K562 (cell line): Measurements from ENCODE around the gene LAG3. TPM values are rescaled to one million over a fixed set of nuclear protein-coding genes. Genes with fewer than 3 reads are reported as not detected.
A peak's percentile ranks its signal among the peaks of the same experiment; 100 is the strongest.

Source experiments
- ARID2 ChIP-seq: fragments of 450-650 bp; IDR thresholded peaks from 2 replicates; pipeline ENCODE4 v1.6.1; 2017; ENCODE audit warnings: antibody characterized with exemption, mild to moderate bottlenecking
- CTCF ChIP-seq, 3 experiments: IDR thresholded peaks in 2 of 3; conservative IDR thresholded peaks in 1 of 3; 2 replicates each; pipeline ENCODE4 v1.5.1; 2011 to 2012; ENCODE audit warnings: low read length in 3 of 3, mild to moderate bottlenecking in 3 of 3, control low read depth in 2 of 3, improper control_type of control experiment in 1 of 3, inconsistent platforms in 1 of 3, low read depth in 1 of 3, mixed read lengths in 1 of 3, moderate library complexity in 1 of 3; ENCODE audit not compliant: insufficient read depth in 2 of 3
- NR2C1 ChIP-seq, 2 experiments: fragments of 450-650 bp; IDR thresholded peaks; 2 replicates each; pipeline ENCODE4 v1.6.1; 2017; ENCODE audit warnings: mild to moderate bottlenecking in 2 of 2, antibody characterized with exemption in 1 of 2, inconsistent platforms in 1 of 2, missing compliant biosample characterization in 1 of 2, missing genetic modification characterization in 1 of 2
- NR2C2 ChIP-seq, 2 experiments: fragments of 200-800 bp in 1 of 2; sonication (Bioruptor generic) in 1 of 2; sonication (generic) in 1 of 2; formaldehyde crosslinking in 1 of 2; IDR thresholded peaks; 2 replicates each; pipeline versions ENCODE4 v1.6.1 to v1.8.0; 2016 to 2022; ENCODE audit warnings: mild to moderate bottlenecking in 1 of 2, missing compliant biosample characterization in 1 of 2, missing genetic modification characterization in 1 of 2, missing genetic modification reagents in 1 of 2
- RB1 ChIP-seq: fragments of 450-650 bp; IDR thresholded peaks from 2 replicates; pipeline ENCODE4 v1.6.1; 2017; ENCODE audit warnings: low read depth, mild to moderate bottlenecking
- REST ChIP-seq, 2 experiments: fragments of 450-650 bp; formaldehyde crosslinking in 1 of 2; IDR thresholded peaks; 2 replicates each; pipeline versions ENCODE4 v1.4.0 to v1.6.1; 2014 to 2020; ENCODE audit warnings: mild to moderate bottlenecking in 2 of 2, borderline replicate concordance in 1 of 2, low read depth in 1 of 2
- ZNF3 ChIP-seq: fragments of 250-450 bp; sonication (Bioruptor Pico); IDR thresholded peaks from 2 replicates; pipeline ENCODE4 v1.5.0; 2021; ENCODE audit warnings: mild to moderate bottlenecking, moderate library complexity
- ZNF592 ChIP-seq: fragments of 450-650 bp; IDR thresholded peaks from 2 replicates; pipeline ENCODE4 v1.6.1; 2017; ENCODE audit warnings: antibody characterized with exemption, mild to moderate bottlenecking
- ZNF696 ChIP-seq: fragments of 250-450 bp; sonication (Bioruptor Pico); conservative IDR thresholded peaks from 2 replicates; pipeline ENCODE4 v1.4.0; 2020; ENCODE audit warnings: mild to moderate bottlenecking, moderate library complexity
- polyA plus RNA-seq, 8 experiments: library from polyadenylated mRNA; depleted of rRNA in 4 of 8; stranded (reverse) in 5 of 8; unstranded in 3 of 8; fragments of >200 nt; fragmentation: Nextera tagmentation in 2 of 8; fragmentation: Illumina TruSeq in 1 of 8; extraction: Ambion mirVana in 2 of 8; extraction: Trizol in 1 of 8; gene quantifications; 2 replicates each; pipeline versions ENCODE4 v1.2.1 to v1.2.3, GENCODE V29; 2011 to 2014; ENCODE audit warnings: inconsistent platforms in 1 of 8, missing spikeins in 1 of 8
- total RNA-seq, 7 experiments: library from RNA; depleted of rRNA in 6 of 7; stranded (reverse); fragments of >200 nt in 6 of 7; fragmentation: Illumina TruSeq in 2 of 7; extraction: Trizol in 2 of 7; gene quantifications; 2 replicates each; pipeline versions ENCODE4 v1.2.1 to v1.2.3, GENCODE V29; 2011 to 2021; ENCODE audit warnings: low replicate concordance in 1 of 7

The LAG3 gene
- total and polyA plus RNA-seq, 9 of the 15 experiments (the other 6 are each of a cell fraction or from before 2014, with no cell fraction given), result 0.07 to 0.66 (median 0.09) TPM; not detected in 1

GRCh38 chr12:6753772-6754356, 18.5 kb upstream of the LAG3 start (continued):
- TF ChIP-seq ZNF592 (0 out of 2 replicates have a peak, but pooled peaks have one; percentile 32), ARID2 (peak; percentile 83; the same call in 1 of the 2 replicates), REST (IDR thresholded peaks at IDR 0.05; ENCODE audit: borderline replicate concordance) (peak; percentile 94), REST (CRISPR knock-in tag; IDR thresholded peaks at IDR 0.05; ENCODE audit: low read depth) (no peak), CTCF (IDR thresholded peaks at IDR 0.05 in 2 of 3, conservative IDR thresholded peaks at IDR 0.05 in 1 of 3; ENCODE audit: insufficient read depth in 2 of 3, low read depth in 1 of 3, low read length in 3 of 3) (peak in 2 of 3 experiments; percentile 89 to 95; a peak in 3 of 6 replicates), RB1 (0 out of 2 replicates have a peak, but pooled peaks have one; percentile 48), ZNF3 (CRISPR knock-in tag) (no peak), NR2C2 (CRISPR knock-in tag; IDR thresholded peaks at IDR 0.05) (no peak), NR2C2 (tag; IDR thresholded peaks at IDR 0.05) (peak; percentile 78; the same call in 1 of the 2 replicates), NR2C1 (IDR thresholded peaks at IDR 0.05) (no peak), NR2C1 (tag; IDR thresholded peaks at IDR 0.05) (peak; percentile 49), ZNF696 (no peak)
